ENCODE results near the gene GPD1L. TPM values are rescaled to one million over a fixed set of nuclear protein-coding genes. Genes with fewer than 3 reads are reported as not detected.
"Not testable (repeated sequence)": the region's sequence is repeated elsewhere in the genome, so short reads cannot be mapped to it uniquely, and the experiment has no call there.

The GPD1L gene
- total RNA-seq, 1 experiment from 2014 or later: 12.0 TPM

GRCh38 chr3:32186097-32186496 is 79.7 kb downstream of the GPD1L start:
- Histone ChIP-seq H3K27me3 (no peaks in the 10 kb centered on the region; the same call in 1 of the 2 replicates), H3K4me3 (no peak overlapping the region), H3K36me3 (no peaks in the 10 kb centered on the region), H3K9me3 (no peaks in the 10 kb centered on the region)
- no peak for DNase-seq

- DNase-seq: no peak
- Histone ChIP-seq H3K4me3 (no peak overlapping the region), H3K9me3 (no peaks in the 10 kb centered on the region)
Measured at GRCh38 chr3:32186876-32187275, 80.5 kb downstream of the GPD1L start.

GRCh38 chr3:32189693-32190092 is 83.3 kb downstream of the GPD1L start:
- Histone ChIP-seq H3K9me3 (no peaks in the 10 kb centered on the region), H3K27me3 (no peaks in the 10 kb centered on the region; the same call in 1 of the 2 replicates), H3K36me3 (no peaks in the 10 kb centered on the region), H3K4me3 (no peak overlapping the region)
- no peak for DNase-seq

More at GRCh38 chr3:32186876-32187275, 80.5 kb downstream of the GPD1L start:
- Histone ChIP-seq H3K27me3 (no peaks in the 10 kb centered on the region; the same call in 1 of the 2 replicates), H3K36me3 (no peaks in the 10 kb centered on the region)

- not testable (repeated sequence) for H3K27me3 ChIP-seq, H3K4me3 ChIP-seq, DNase-seq, H3K9me3 ChIP-seq, H3K36me3 ChIP-seq
Measured at GRCh38 chr3:32190556-32190955, 84.1 kb downstream of the GPD1L start.

GRCh38 chr3:32193101-32193500 is 86.7 kb downstream of the GPD1L start:
- Histone ChIP-seq H3K36me3 (no peaks in the 10 kb centered on the region), H3K9me3 (no peaks in the 10 kb centered on the region), H3K4me3 (no peak overlapping the region), H3K27me3 (no peaks in the 10 kb centered on the region; the same call in 1 of the 2 replicates)
- no peak for DNase-seq

GRCh38 chr3:32194653-32195052 is 88.2 kb downstream of the GPD1L start:
- Histone ChIP-seq H3K4me3 (no peak overlapping the region), H3K27me3 (no peaks in the 10 kb centered on the region), H3K36me3 (no peaks in the 10 kb centered on the region), H3K9me3 (no peaks in the 10 kb centered on the region)
- no peak for DNase-seq

- Histone ChIP-seq H3K9me3 (no peaks in the 10 kb centered on the region), H3K4me3 (no peak overlapping the region), H3K36me3 (no peaks in the 10 kb centered on the region), H3K27me3 (no peaks in the 10 kb centered on the region)
- DNase-seq: no peak
Measured at GRCh38 chr3:32195995-32196540, 89.6 kb downstream of the GPD1L start.

- DNase-seq: no peak
- Histone ChIP-seq H3K36me3 (no peaks in the 10 kb centered on the region), H3K9me3 (no peaks in the 10 kb centered on the region), H3K27me3 (no peaks in the 10 kb centered on the region), H3K4me3 (no peak overlapping the region)
Measured at GRCh38 chr3:32197991-32198390, 91.6 kb downstream of the GPD1L start.

- no peak overlapping the region for H3K4me3 ChIP-seq
- H3K27me3 ChIP-seq: no peaks in the 10 kb centered on the region
- H3K9me3 ChIP-seq: no peaks in the 10 kb centered on the region
- no peak for DNase-seq
- no peaks in the 10 kb centered on the region for H3K36me3 ChIP-seq
Measured at GRCh38 chr3:32198714-32199113, 92.3 kb downstream of the GPD1L start.

GRCh38 chr3:32200490-32200889 is 94.1 kb downstream of the GPD1L start:
- Histone ChIP-seq H3K4me3 (no peak overlapping the region), H3K9me3 (no peaks in the 10 kb centered on the region), H3K27me3 (no peaks in the 10 kb centered on the region), H3K36me3 (no peaks in the 10 kb centered on the region)
- DNase-seq: peak; percentile 4

GRCh38 chr3:32200992-32201758 is 94.8 kb downstream of the GPD1L start:
- Histone ChIP-seq H3K4me3 (no peak overlapping the region), H3K9me3 (no peaks in the 10 kb centered on the region), H3K27me3 (no peaks in the 10 kb centered on the region), H3K36me3 (no peaks in the 10 kb centered on the region)
- no peak for DNase-seq

GRCh38 chr3:32202496-32202895 is 96.1 kb downstream of the GPD1L start:
- Histone ChIP-seq H3K9me3 (no peaks in the 10 kb centered on the region), H3K36me3 (no peaks in the 10 kb centered on the region), H3K4me3 (no peak overlapping the region), H3K27me3 (no peaks in the 10 kb centered on the region)
- DNase-seq: no peak

GRCh38 chr3:32203854-32204253 is 97.4 kb downstream of the GPD1L start:
- no peaks in the 10 kb centered on the region for H3K36me3 ChIP-seq
- no peak overlapping the region for H3K4me3 ChIP-seq
- H3K27me3 ChIP-seq: no peaks in the 10 kb centered on the region
- H3K9me3 ChIP-seq: no peaks in the 10 kb centered on the region
- no peak for DNase-seq

- no peaks in the 10 kb centered on the region for H3K9me3 ChIP-seq
- no peak overlapping the region for H3K4me3 ChIP-seq
- DNase-seq: no peak
- H3K36me3 ChIP-seq: no peaks in the 10 kb centered on the region
- no peaks in the 10 kb centered on the region for H3K27me3 ChIP-seq
Measured at GRCh38 chr3:32208447-32208846, 102.0 kb downstream of the GPD1L start.

GRCh38 chr3:32215185-32215584 is 108.8 kb downstream of the GPD1L start:
- H3K27me3 ChIP-seq: no peaks in the 10 kb centered on the region
- no peak overlapping the region for H3K4me3 ChIP-seq
- no peak for DNase-seq
- no peaks in the 10 kb centered on the region for H3K9me3 ChIP-seq
- H3K36me3 ChIP-seq: no peaks in the 10 kb centered on the region

- no peak overlapping the region for H3K4me3 ChIP-seq
- H3K9me3 ChIP-seq: no peaks in the 10 kb centered on the region
- no peaks in the 10 kb centered on the region for H3K36me3 ChIP-seq
- H3K27me3 ChIP-seq: no peaks in the 10 kb centered on the region
- no peak for DNase-seq
Measured at GRCh38 chr3:32216172-32216783, 109.9 kb downstream of the GPD1L start.

GRCh38 chr3:32217339-32217738 is 110.9 kb downstream of the GPD1L start:
- no peak for DNase-seq
- Histone ChIP-seq H3K36me3 (no peaks in the 10 kb centered on the region), H3K4me3 (no peak overlapping the region), H3K27me3 (no peaks in the 10 kb centered on the region), H3K9me3 (no peaks in the 10 kb centered on the region)

Data from MG63 (cell line).